CD14-positive monocyte (primary cell): ENCODE measurements around the gene IMPA2. TPM values are rescaled to one million over a fixed set of nuclear protein-coding genes. Genes with fewer than 3 reads are reported as not detected.
"Not testable (repeated sequence)": the region's sequence is repeated elsewhere in the genome, so short reads cannot be mapped to it uniquely, and the experiment has no call there.

Source experiments
- DNase-seq, 3 donors: peaks; one replicate each; pipeline ENCODE4 v3.0.0-alpha.2; 2011 to 2022
- H2AFZ ChIP-seq: 2 replicates; pipeline ENCODE4 v1.6.0; 2012; ENCODE audit warnings: mild to moderate bottlenecking, low read depth, low read length, inconsistent platforms; ENCODE audit not compliant: insufficient read depth, poor library complexity, severe bottlenecking
- H3K27ac ChIP-seq, 2 donors: 1 replicate in 1 of 2; 2 replicates in 1 of 2; pipeline ENCODE4 v1.5.1; 2012 to 2013; ENCODE audit warnings: low read length in 2 of 2, control low read depth in 1 of 2, inconsistent platforms in 1 of 2, low read depth in 1 of 2, mild to moderate bottlenecking in 1 of 2
- H3K27me3 ChIP-seq, 2 donors: one replicate each; pipeline versions ENCODE4 v1.6.0 to v1.6.1; 2011 to 2013; ENCODE audit warnings: low read length in 2 of 2; ENCODE audit not compliant: control insufficient read depth in 2 of 2, insufficient read depth in 2 of 2
- H3K36me3 ChIP-seq, 2 donors: replicated peaks in 1 of 2; 1 replicate in 1 of 2; 2 replicates in 1 of 2; pipeline versions ENCODE4 v1.5.1 to v1.6.1; 2012 to 2013; ENCODE audit warnings: low read length in 2 of 2, control low read depth in 1 of 2, inconsistent platforms in 1 of 2, mild to moderate bottlenecking in 1 of 2; ENCODE audit not compliant: insufficient read depth in 2 of 2, control insufficient read depth in 1 of 2
- H3K4me1 ChIP-seq, 2 donors: 1 replicate in 1 of 2; 2 replicates in 1 of 2; pipeline versions ENCODE4 v1.5.1 to v1.6.1; 2012 to 2013; ENCODE audit warnings: low read length in 2 of 2, control low read depth in 1 of 2, inconsistent platforms in 1 of 2, mild to moderate bottlenecking in 1 of 2, moderate library complexity in 1 of 2; ENCODE audit not compliant: insufficient read depth in 2 of 2, control insufficient read depth in 1 of 2
- H3K4me2 ChIP-seq: replicated peaks from 2 replicates; pipeline ENCODE3; 2012; ENCODE audit warnings: low read length, moderate library complexity, mild to moderate bottlenecking; ENCODE audit not compliant: poor library complexity, severe bottlenecking; ENCODE audit errors: extremely low read depth
- H3K4me3 ChIP-seq, 3 experiments: fragments of 200-600 bp in 1 of 3; sonication (generic) in 1 of 3; replicated peaks in 1 of 3; 1 replicate in 2 of 3; 2 replicates in 1 of 3; pipeline ENCODE4 v1.5.1; 2011 to 2013; ENCODE audit warnings: low read length in 3 of 3, mild to moderate bottlenecking in 3 of 3, control low read depth in 2 of 3, low read depth in 2 of 3, inconsistent platforms in 1 of 3, moderate library complexity in 1 of 3
- H3K79me2 ChIP-seq: 2 replicates; pipeline ENCODE4 v1.6.0; 2012; ENCODE audit warnings: mild to moderate bottlenecking, control low read depth, inconsistent platforms, low read length, moderate library complexity; ENCODE audit not compliant: insufficient read depth
- H3K9ac ChIP-seq: 2 replicates; pipeline ENCODE4 v1.6.0; 2017; ENCODE audit warnings: low read length, mild to moderate bottlenecking; ENCODE audit not compliant: insufficient read depth, poor library complexity, severe bottlenecking
- H3K9me3 ChIP-seq, 2 donors: replicated peaks in 1 of 2; 1 replicate in 1 of 2; 2 replicates in 1 of 2; pipeline versions ENCODE4 v1.5.1 to v1.6.1; 2012 to 2013; ENCODE audit warnings: low read length in 2 of 2, control low read depth in 1 of 2; ENCODE audit not compliant: control insufficient read depth in 1 of 2, insufficient read depth in 1 of 2
- H4K20me1 ChIP-seq: 2 replicates; pipeline ENCODE4 v1.6.0; 2012; ENCODE audit warnings: mild to moderate bottlenecking, low read length, control low read depth, moderate library complexity; ENCODE audit not compliant: insufficient read depth
- H3K27ac Mint-ChIP-seq, 7 donors: one replicate each; pipeline ENCODE4 v1.8.0; 2020; ENCODE audit warnings: mild to moderate bottlenecking in 7 of 7, mixed read lengths in 7 of 7, moderate library complexity in 6 of 7, inconsistent platforms in 2 of 7
- H3K27me3 Mint-ChIP-seq, 3 donors: one replicate each; pipeline ENCODE4 v1.8.0; 2021 to 2022; ENCODE audit warnings: low read depth in 3 of 3, mild to moderate bottlenecking in 3 of 3, mixed read lengths in 3 of 3, moderate library complexity in 3 of 3, inconsistent platforms in 1 of 3
- H3K36me3 Mint-ChIP-seq, 2 donors: one replicate each; pipeline ENCODE4 v1.8.0; 2020; ENCODE audit warnings: mixed read lengths in 2 of 2, inconsistent platforms in 1 of 2, mild to moderate bottlenecking in 1 of 2
- H3K4me1 Mint-ChIP-seq: one replicate; pipeline ENCODE4 v1.8.0; 2020; ENCODE audit warnings: mild to moderate bottlenecking, mixed read lengths
- H3K4me3 Mint-ChIP-seq, 2 donors: one replicate each; pipeline ENCODE4 v1.8.0; 2020; ENCODE audit warnings: mild to moderate bottlenecking in 2 of 2, mixed read lengths in 2 of 2, moderate library complexity in 1 of 2
- H3K9me3 Mint-ChIP-seq, 7 donors: one replicate each; pipeline ENCODE4 v1.8.0; 2020 to 2022; ENCODE audit warnings: mixed read lengths in 7 of 7, mild to moderate bottlenecking in 6 of 7, moderate library complexity in 6 of 7, inconsistent platforms in 2 of 7
- CTCF ChIP-seq: fragments of 200-600 bp; IDR thresholded peaks from one replicate; pipeline ENCODE4 v1.8.0; 2022; ENCODE audit warnings: antibody characterized with exemption, mild to moderate bottlenecking
- WGBS: methylation state at CpG from one replicate; pipeline ENCODE4 v1.1.5; 2013; ENCODE audit warnings: missing lambda C conversion rate; ENCODE audit not compliant: insufficient coverage; 5-methylcytosine and 5-hydroxymethylcytosine counted together
- intact Hi-C, 2 donors: fragments of 100-400 bp; cut with micrococcal nuclease; formaldehyde crosslinking; loops; one replicate each; pipeline versions ENCODE4 v1.15.0 to v1.15.1; 2023
- polyA plus RNA-seq, 3 donors: library from polyadenylated mRNA; depleted of rRNA in 1 of 3; unstranded in 2 of 3; stranded (reverse) in 1 of 3; fragments of 300-500 nt in 2 of 3; fragments of >200 nt in 1 of 3; fragmentation: Illumina TruSeq in 2 of 3; gene quantifications; 1 replicate in 2 of 3; 2 replicates in 1 of 3; pipeline ENCODE4 v1.2.3, GENCODE V29; 2012 to 2021

Gene IMPA2
- polyA plus RNA-seq, 3 donors = 97.4 to 186 (median 145) TPM

GRCh38 chr18:12068950-12069320 is 87.6 kb downstream of the IMPA2 start:
- Histone ChIP-seq H3K4me1 (no peaks in the 10 kb centered on the region), H4K20me1 (no peaks in the 10 kb centered on the region), H3K9ac (no peak overlapping the region), H3K27me3 (no peaks in the 10 kb centered on the region), H3K4me2 (no peak overlapping the region), H3K9me3 (peaks cover 0 to 10% of the 10 kb centered on the region in 2 donors), H2AFZ (no peak overlapping the region), H3K79me2 (no peaks in the 10 kb centered on the region), H3K36me3 (no peaks in the 10 kb centered on the region), H3K27ac (no peak overlapping the region), H3K4me3 (no peak overlapping the region)
- DNase-seq = no peak
- Mint-ChIP-seq H3K36me3 (no peaks in the 10 kb centered on the region), H3K27me3 (peaks cover 2 to 12% (median 2%) of the 10 kb centered on the region in 3 donors), H3K9me3 (peaks cover 0 to 7% (median 3%) of the 10 kb centered on the region in 7 donors), H3K4me1 (no peaks in the 10 kb centered on the region), H3K4me3 (no peak overlapping the region), H3K27ac (no peak overlapping the region)
- WGBS = no CpG with 5 or more reads among the region's 3 CpGs
- no peak for TF ChIP-seq CTCF
- intact Hi-C loops = no loop called here

- whole genome bisulfite sequencing = no CpG with 5 or more reads among the region's 1 CpG
- H3K9me3 Mint-ChIP-seq, H3K36me3 Mint-ChIP-seq, H3K4me3 ChIP-seq, H3K4me1 Mint-ChIP-seq, H3K36me3 ChIP-seq, H3K9ac ChIP-seq, H2AFZ ChIP-seq, H3K4me2 ChIP-seq, H3K27ac ChIP-seq, intact Hi-C loops, H3K4me1 ChIP-seq, H3K27ac Mint-ChIP-seq, DNase-seq, H4K20me1 ChIP-seq, H3K79me2 ChIP-seq, H3K27me3 ChIP-seq, H3K4me3 Mint-ChIP-seq: not testable (repeated sequence)
- H3K27me3 Mint-ChIP-seq = peaks cover 8 to 15% (median 11%) of the 10 kb centered on the region in 3 donors
- peaks cover 0 to 10% of the 10 kb centered on the region in 2 donors for H3K9me3 ChIP-seq
Measured at GRCh38 chr18:12071066-12071465, 89.8 kb downstream of the IMPA2 start.
